ENCODE measurements around the gene ERGIC1. TPM values are rescaled to one million over a fixed set of nuclear protein-coding genes. Genes with fewer than 3 reads are reported as not detected.

The ERGIC1 gene
- total and polyA plus RNA-seq, 10 of the 15 experiments (the other 5 are each of a cell fraction or from before 2014, with no cell fraction given), result 8.8 to 104 (median 76.3) TPM

DNA sequence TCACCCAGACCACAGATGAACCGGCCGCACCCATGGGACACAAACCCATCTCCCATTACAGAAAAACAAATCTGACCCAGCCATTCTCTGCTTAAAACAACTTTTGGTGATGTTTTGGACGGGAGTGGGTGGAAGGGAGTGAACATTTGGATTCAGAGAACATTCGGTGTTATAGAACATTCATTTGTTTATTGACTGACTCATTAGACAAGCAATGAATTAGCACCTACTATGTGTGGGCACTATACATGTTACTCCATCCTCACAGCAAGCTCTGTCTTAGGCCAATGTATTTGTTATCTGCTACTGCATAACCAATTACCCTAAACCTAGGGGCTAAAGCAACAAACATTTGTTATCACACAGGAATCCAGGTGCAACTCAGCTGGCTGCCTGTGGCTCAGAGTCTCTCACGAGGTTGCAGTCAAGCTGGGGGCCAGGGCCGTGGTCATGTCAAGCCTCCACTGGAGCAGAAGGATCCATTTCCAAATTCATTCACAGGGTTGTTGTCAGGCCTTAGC is 5.1 kb upstream of the ERGIC1 start:
- H3K9me3 ChIP-seq (replicated peaks; ENCODE audit: control insufficient read depth, insufficient read depth, low read length), result peaks cover 6% of the 10 kb centered on the region; the same call in 1 of the 3 replicates
- BruUV-seq (replicated peaks), result no TSS peak
- FAIRE-seq, result no peak
- no peak overlapping the region for H3K9ac ChIP-seq (ENCODE audit: control insufficient read depth, insufficient read depth, low read length)
- H3K36me3 ChIP-seq (ENCODE audit: control insufficient read depth in 2 of 2, insufficient read depth in 2 of 2, low read length in 1 of 2), result no peaks in the 10 kb centered on the region
- H2AFZ ChIP-seq (ENCODE audit: control insufficient read depth, low read depth, low read length), result no peak overlapping the region
- ChIA-PET CTCF (interaction anchor here (1.1 kb wide), 1 partner anchor 13 kb away, joined by 3 read pairs; no protein-coding TSS in a partner anchor), RAD21 (ENCODE audit: unreplicated experiment) (no interaction called here), POLR2A (interaction anchor here (0.6 kb wide), 1 partner anchor 58 kb away, joined by 7 read pairs; the partner anchor contains the start of gene DUSP1), SMC1A (ENCODE audit: uncharacterized antibody, unreplicated experiment) (interaction anchor here (0.9 to 2.0 kb wide), 5 partner anchors 10 to 64 kb away, joined by 3 to 6 read pairs (median 3); no protein-coding TSS in a partner anchor)
- no peaks in the 10 kb centered on the region for H3K79me2 ChIP-seq (ENCODE audit: control insufficient read depth, insufficient read depth, low read length)
- no peak overlapping the region for H3K4me3 ChIP-seq
- H3K27ac ChIP-seq (ENCODE audit: control insufficient read depth, insufficient read depth), result no peak overlapping the region
- no peak overlapping the region for H3K4me2 ChIP-seq (ENCODE audit: control insufficient read depth, insufficient read depth)
- WGBS (ENCODE audit: insufficient coverage, insufficient replicate concordance, low lambda C conversion rate, missing lambda C conversion rate), result 41% methylated on average over 6 of the region's 6 CpGs
- H3K4me1 ChIP-seq (ENCODE audit: control insufficient read depth, insufficient read depth, low read length), result peaks cover 5% of the 10 kb centered on the region
- no peak for ATAC-seq
- intact Hi-C loops (cut with micrococcal nuclease; ENCODE audit: unreplicated experiment), result no loop called here
- H4K20me1 ChIP-seq (ENCODE audit: control insufficient read depth, insufficient read depth), result no peaks in the 10 kb centered on the region
- no peaks in the 10 kb centered on the region for H3K27me3 ChIP-seq (replicated peaks in 1 of 2; ENCODE audit: control insufficient read depth in 2 of 2, insufficient read depth in 2 of 2, low read length in 1 of 2)
- DNase-seq (ENCODE audit: low read depth, low spot score), result no peak
- in situ Hi-C loops (cut with MboI), result no loop called here
- TF ChIP-seq MEF2B (IDR thresholded peaks at IDR 0.05; ENCODE audit: partially characterized antibody, poor library complexity, severe bottlenecking) (no peak), HDAC2 (IDR thresholded peaks at IDR 0.05) (no peak), BCL3 (IDR thresholded peaks at IDR 0.05; ENCODE audit: borderline replicate concordance, insufficient read depth, low read depth, low read length, poor library complexity, severe bottlenecking) (no peak), IRF5 (IDR thresholded peaks at IDR 0.05; ENCODE audit: borderline replicate concordance) (no peak), CUX1 (IDR thresholded peaks at IDR 0.05; ENCODE audit: insufficient replicate concordance, low read depth, low read length) (no peak), ZNF207 (IDR thresholded peaks at IDR 0.05; ENCODE audit: borderline replicate concordance) (no peak), CBX3 (IDR thresholded peaks at IDR 0.05; ENCODE audit: borderline replicate concordance, low read depth) (no peak), SMAD5 (IDR thresholded peaks at IDR 0.05; ENCODE audit: low read depth) (no peak), TARDBP (IDR thresholded peaks at IDR 0.05; ENCODE audit: borderline replicate concordance) (no peak), NFYA (IDR thresholded peaks at IDR 0.05; ENCODE audit: borderline replicate concordance, low read depth, low read length) (no peak)
- TF ChIP-seq, protein P1, sequence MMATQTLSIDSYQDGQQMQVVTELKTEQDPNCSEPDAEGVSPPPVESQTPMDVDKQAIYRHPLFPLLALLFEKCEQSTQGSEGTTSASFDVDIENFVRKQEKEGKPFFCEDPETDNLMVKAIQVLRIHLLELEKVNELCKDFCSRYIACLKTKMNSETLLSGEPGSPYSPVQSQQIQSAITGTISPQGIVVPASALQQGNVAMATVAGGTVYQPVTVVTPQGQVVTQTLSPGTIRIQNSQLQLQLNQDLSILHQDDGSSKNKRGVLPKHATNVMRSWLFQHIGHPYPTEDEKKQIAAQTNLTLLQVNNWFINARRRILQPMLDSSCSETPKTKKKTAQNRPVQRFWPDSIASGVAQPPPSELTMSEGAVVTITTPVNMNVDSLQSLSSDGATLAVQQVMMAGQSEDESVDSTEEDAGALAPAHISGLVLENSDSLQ (IDR thresholded peaks at IDR 0.05), result no peak
